HG03039 (cell line): ENCODE data around the gene PRELP.
"Not testable (repeated sequence)": the region's sequence is repeated elsewhere in the genome, so short reads cannot be mapped to it uniquely, and the experiment has no call there.

Experiments used
- ATAC-seq: cut with Tn5 transposase; IDR thresholded peaks from one replicate; pipeline ENCODE4 v1.9.1; 2021; ENCODE audit warnings: mild to moderate bottlenecking, moderate library complexity; ENCODE audit not compliant: unreplicated experiment

Gene PRELP

DNA sequence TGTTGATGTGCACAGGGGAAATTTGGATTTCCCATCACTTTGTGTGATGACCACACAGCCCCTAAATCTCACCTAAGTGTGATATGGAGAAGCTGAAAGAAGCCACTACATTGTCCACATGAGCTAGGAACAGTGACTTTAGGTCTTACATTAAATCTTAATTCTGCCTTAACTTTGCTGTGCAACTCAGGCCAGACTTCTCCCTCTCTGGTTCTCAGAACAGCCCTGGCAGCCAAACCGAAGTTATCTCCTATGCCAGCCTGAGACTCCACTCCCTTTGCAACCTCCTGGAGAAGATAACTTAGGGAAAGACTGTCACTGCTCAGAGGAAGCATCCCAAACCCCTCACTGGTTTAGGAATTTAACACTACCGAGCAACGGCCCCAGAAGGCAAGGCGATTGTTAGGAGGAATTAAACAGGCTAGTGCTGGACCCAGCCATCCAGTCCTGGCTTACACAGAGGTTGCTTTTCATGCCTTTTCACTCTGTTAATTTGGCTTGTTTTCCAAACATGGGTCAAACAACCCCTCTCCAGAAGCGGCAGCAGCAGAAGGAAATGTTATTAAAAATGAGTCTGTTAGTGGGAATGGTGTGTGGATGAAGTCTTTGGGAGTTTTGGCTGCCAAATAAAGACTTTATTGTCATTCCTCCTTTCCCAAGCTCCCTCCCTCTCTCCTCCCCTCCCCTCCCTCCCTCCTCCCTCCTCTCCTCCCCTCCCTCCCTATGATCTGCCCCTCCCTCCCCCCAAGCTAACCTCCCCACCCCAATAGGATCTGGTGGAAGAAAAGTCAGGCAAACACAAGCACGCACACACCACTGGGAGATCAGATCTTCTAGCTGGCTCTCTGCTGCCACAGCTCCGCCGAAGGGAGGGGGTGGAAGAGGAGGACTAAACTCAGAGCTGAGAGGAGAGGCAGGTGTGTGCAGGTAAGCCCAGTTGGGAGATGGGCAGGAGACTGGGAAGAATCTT is at the start of gene PRELP:
Gene PRELP (plus strand): TSS at position 795 of the 970 bp plus-strand sequence. CDS start 7,379 bp downstream, outside the sequence.
- no peak for ATAC-seq

DNA sequence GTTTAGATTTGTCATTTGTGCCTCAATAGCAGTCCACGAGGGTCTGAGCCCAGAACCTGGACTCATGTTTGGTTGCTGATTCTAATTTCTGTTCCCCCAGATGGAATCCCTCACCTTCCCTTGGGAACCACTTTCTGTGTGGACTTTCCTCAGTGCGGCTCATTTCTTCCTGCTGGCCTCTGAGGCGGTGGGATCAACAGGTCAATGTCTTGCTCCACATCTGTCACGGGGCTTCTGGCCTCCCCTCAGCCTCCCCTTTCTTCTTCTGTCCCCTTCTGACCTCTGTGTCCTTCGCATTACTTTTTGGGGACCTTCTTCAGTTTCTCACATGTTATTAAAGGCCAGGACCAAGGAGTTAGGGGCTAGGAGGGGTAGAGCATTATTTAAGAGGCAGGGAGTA is 49.2 kb upstream of the PRELP start:
- ATAC-seq, result no peak

DNA sequence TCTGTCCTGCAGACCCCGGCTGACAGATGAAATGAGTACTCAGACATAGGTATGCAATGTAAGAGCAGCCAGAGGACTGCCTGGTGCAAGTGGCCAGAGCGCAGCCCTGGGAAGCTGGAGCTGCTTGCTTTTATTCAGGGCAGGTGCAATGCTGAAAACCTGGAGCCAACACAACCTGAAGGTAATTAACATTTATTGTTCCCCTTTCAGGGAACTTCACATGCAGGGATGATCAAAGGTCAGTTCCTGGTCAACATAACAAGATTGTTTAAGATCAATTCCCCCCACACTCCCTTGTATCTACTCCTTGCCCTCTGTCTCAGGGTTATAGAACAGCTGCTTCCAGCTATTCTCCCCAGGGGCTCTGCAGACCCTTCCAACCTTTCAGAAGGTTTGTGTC is 48.7 kb upstream of the PRELP start:
- no peak for ATAC-seq

DNA sequence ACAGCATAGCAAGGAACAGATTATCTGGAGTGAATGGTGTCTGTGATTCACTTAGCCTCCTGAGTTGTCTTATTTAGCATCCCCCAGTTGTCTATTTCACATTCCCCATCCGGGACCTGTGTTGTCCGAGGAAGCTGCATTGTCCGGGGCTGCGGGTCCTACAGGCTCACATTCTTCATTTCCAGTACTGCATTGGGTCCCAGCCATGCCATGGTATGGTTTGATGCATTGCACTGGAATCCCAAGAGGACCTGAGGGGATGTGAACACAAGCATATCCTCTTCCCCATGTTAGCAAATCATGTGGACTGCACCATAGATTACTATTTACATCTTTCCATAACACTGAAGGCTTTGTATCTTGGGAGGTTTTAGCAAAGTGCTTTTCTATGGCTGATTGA is 48.2 kb upstream of the PRELP start:
- ATAC-seq, result no peak

DNA sequence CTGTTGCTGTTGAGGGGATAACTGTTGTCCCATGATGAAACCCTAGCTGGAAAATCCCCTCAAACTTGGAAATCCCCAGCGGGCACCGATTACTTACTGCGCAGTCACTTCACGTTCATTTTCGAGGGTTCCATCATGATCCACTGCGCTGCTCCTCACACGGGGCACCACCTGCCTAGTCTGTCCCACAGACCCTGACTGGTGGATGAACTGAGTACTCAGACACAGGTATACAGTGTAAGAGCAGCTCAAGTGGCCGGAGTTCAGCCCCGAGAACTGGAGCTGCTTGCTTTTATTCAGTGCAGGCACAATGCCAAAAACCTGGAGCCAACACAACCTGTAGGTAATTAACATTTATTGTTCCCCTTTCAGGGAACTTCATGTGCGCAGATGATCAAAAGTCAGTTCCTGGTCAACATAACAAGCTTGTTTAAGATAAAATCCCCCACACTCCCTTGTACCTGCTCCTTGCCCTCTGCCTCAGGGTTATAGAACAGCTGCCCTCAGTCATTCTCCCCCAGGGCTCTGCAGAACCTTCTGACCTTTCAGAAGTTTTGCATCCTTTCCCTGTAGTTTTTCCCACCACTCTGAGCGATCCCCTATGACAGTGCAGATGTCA is 46.5 kb upstream of the PRELP start:
- ATAC-seq, result no peak

DNA sequence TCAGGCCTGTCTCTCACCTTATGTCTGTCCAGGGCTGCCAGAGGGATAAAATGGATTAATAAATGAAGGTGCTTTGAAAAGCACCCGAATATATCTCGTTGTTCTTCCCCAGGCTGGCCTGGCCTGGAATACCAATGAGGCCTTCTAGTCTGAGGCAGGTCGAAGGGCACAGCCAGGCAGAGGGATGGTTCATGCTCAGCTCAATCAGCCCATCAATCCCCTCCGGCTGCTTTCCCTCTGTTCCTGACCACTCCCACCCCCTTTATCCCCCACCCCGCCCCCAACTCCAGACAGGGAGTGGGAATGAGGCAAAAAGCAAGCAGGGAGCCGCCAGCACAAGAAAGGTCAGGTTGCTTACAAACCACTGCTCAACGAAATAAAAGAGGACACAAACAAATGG is 40.0 kb upstream of the PRELP start:
- ATAC-seq, result no peak

DNA sequence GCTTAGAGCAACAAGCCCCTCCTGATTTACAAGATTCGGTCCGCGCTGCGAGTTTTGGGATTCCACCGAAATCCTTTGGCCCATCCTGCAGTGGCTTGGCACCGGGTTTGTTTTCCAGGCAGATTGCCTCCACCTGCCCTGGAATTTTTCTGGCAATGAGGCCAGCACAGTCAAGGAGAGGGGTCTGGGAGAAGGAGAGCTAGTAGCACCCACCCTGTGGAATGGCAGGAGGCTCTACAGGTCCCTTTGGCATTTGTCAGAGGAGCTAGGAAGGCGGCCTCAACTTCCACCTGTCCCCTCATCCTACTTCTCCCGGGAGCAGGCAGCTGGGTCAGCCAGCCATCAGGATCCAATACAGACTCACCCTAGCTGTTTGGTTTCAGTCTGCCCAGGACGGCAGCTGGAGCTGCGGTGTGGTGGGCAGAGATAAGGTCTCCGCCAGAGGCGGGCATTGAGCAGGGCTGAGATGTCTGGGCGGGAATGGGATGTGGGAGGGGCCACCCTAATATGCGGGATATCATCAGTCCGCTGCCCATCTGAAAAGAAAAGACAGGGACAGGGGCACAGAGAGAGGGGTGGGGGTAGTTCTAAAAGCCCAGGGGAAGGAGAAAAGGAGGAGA is 37.8 kb upstream of the PRELP start:
- no peak for ATAC-seq

DNA sequence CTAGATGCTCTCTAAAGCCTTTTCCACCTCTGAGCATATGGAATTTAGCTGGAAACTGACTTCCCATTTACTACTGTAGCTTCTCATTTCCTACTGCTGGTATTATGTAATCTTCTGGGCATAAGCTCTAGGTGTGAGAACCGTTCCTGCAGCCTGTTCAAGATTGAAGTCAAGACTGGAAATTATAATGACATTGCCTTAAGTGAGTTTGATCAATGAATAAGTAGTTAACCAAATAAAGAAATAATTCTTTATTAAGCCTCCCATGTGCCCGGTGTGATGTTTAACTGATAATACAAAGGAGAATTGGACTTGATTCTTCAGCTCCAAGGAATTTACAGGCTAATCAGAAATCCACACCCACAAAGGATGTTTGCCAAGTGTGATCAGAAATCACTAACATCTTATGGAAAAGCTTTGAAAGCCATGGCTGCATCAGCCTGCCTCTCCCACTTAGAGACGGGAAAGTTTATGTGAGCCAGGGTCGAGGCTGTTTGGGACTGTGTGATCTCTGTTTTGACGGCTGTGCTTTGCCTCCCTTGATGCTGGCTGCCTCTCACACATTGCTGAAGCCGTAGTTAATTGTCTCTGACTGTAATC is 36.4 kb upstream of the PRELP start:
- ATAC-seq, result no peak

DNA sequence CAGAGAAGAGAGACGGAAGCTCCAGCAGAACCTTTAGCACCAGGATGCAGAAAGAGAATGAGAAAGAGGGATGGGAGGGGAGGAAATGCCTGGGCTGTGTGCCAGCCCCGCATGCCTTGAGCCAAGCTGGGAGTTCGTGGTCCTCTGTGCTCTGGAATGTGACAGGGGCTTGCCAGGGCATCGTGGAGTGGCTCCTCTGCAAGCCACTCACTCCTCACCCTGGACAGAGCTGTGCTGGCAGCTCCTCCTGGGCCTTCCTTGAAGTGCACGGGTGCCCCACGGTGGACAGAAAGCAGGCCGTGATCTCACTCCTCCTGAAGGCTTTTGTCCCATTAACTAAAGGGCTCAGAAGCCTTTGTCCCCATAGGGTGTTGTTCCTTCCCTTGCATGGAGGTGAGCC is 34.8 kb upstream of the PRELP start:
- ATAC-seq, result no peak

DNA sequence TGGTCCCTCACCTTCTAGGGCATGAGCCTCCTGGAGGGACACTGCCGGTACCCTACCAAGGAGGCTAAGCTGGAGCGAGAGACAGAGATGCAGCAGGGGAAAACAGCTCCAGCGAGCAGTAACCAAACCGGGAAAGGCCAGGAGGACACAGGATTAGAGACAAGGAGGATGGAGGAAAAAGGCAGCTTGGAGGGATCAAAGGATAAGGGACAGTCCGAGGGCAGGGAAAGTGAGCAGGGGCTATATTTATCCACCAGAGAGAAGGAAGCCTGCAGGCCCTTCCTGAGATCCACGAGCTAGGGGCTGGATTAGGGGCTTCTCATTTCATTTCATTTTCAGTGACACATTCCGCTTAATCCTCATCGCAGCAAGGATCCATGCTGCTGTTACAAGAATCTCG is 33.8 kb upstream of the PRELP start:
- no peak for ATAC-seq

DNA sequence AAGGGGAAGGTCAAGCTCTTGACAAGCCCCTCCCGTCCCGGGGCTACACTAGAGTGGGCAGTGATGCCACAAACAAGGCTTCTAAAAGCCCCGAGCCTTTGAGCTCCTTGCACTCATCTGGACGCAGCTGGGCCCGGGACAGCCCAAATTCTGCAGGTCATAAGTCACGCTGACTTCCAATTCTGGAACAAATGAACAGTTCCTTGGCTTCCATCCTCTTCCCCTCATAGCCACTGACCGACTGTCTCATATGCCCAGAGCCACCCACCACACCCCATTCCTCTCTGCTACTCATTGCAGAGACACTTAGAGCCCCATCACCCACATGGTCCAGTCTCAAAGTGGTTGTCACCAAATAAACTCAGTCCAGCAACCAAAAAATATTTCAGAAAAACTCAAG is 32.8 kb upstream of the PRELP start:
- no peak for ATAC-seq

DNA sequence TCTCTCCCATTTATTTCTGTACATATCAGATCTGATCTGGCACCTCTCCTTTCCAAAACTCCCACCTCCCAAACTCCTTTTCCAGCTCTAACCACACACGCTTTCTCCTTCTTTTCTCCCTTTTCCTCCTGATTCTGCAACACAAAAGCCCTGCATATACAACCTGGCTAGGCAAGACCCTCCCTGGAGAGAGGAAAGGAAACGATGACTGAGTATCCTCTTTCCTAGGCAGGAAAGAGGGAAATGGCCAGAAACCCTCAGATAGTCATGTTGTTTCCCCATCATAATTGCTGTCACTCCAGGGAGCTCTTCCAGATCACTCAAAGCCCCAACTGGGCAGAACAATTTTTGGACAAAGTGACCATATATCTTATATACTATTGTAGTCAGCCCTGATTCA is 32.3 kb upstream of the PRELP start:
- ATAC-seq, result no peak

DNA sequence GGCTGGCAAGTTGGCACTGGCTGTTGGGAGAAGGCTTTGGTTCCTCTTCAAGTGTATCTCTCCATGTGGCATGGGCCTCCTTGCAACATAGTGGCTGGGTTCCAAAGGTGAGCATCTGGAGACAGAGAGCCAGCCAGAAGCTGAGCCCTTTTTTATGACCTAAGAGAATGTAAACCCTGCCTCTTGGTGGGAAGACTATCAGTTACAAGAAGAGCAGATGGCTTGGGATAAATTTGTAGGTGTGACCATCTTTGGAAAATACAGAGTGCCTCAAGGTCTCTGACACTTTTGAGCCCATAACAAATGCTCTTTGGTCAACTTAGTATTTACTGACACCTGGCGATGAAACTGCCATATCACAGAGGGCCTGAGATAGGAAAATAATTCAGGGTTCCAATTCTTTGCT is 31.4 kb upstream of the PRELP start:
- ATAC-seq, result no peak

DNA sequence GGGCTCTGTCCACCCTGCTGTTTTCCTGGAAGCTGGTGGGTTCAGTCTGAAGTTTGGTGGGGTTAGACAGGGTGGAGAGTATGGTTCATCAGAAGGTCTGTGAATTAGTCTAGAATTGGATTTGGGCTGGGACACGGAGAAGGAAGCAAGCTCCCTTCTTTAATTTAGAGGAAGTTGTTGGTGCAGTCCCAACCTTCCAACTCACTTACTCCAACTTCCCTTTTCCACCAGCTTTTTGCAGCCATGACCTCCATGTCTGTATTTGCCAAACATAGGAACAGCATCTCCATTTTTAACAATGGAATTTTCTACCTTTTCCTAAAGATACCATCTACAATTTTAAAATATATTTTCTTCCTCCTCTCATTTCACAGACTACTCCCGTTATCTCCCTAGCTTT is 28.5 kb upstream of the PRELP start:
- no peak for ATAC-seq

DNA sequence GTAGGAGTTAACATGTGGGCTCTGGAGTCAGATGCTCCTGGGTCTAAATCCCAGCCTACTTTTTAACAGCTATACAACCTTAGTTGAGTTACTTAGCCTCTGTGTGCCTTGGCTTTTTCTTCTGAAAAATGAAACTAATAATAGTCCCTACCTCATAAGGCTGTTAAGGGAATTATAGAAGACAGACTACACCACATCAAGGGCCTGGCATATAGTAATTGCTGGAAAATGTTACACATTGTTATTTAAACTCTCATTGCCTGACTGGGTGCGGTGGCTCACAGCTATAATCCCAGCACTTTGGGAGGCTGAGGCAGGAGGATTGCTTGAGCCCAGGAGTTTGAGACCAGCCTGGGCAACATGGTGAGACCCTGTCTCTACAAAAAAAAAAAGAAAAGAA is 28.0 kb upstream of the PRELP start:
- not testable (repeated sequence) for ATAC-seq

DNA sequence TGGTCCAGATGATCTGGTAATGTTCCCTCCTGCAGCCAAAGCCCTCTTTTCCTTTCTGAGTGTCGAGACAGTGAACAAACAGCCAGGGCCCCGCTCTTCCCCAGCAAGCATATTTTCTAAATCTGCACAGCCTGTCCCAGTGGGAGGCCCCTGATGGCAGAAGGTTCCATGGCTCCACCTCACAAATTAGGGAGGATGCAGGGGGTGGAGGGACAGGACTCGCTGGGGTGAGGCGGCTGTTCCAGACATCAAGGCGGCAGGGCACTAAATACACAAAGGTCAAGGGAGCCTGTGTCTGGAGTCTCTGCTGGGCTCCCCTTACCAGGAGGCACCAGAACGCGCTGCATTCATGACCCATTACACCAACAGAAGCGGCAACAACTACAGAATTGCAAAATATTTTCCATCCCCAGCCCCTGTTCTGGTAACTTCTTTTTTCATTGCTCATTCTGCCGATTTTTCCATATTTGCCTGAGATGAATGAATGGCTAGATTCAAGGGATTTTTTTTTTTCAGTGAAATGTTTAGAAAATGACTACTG is 27.0 kb upstream of the PRELP start:
- no peak for ATAC-seq

DNA sequence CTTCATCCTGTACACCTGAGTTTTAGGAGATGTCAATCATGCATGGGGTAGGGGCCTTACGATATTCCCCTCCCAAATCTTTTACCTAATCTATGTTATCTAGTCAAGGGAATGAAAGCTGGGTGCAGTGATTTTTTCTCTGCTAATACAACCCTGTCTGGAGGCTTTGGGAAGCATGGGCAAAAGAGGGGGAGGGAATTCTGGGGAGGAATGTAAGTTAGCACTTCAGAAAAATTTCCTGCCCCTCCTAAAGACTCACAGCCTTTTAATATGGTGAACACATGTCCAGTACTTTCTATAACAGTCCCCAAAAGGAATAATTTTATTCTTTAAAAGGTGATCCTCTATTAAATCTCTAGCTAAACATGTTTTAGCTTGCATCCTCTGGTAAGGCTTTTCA is 25.6 kb upstream of the PRELP start:
- no peak for ATAC-seq

DNA sequence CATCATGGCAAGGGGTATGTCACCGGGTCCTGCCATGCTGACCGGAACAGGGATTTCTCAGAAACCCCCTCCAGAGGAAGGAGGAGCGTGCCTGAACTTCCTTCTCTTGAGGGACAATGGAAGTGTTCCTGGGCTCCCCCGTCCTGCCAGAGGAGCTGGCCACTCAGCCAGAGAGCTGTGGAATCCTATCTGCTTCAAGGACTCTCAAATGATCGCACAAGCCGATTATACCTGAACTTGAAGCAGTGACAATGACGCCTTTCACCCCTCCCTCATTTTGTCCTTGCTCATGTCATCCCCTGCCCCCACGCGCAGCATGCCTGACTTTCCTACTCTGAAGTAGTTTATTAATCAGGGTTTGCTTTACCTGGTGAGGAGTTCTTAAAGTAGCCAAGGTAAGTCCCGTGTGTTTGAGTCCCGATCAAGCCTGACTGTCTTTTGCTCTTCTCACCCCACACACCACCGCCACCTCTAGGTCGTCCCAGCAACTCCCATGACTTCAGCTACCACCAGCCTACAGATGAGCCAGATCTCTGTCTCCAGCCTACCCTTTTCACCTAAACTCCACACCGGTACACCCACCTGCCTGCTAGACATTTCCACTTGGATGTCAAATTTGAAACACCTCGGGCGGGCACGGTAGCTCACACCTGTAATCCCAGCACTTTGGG is 25.0 kb upstream of the PRELP start:
- no peak for ATAC-seq

DNA sequence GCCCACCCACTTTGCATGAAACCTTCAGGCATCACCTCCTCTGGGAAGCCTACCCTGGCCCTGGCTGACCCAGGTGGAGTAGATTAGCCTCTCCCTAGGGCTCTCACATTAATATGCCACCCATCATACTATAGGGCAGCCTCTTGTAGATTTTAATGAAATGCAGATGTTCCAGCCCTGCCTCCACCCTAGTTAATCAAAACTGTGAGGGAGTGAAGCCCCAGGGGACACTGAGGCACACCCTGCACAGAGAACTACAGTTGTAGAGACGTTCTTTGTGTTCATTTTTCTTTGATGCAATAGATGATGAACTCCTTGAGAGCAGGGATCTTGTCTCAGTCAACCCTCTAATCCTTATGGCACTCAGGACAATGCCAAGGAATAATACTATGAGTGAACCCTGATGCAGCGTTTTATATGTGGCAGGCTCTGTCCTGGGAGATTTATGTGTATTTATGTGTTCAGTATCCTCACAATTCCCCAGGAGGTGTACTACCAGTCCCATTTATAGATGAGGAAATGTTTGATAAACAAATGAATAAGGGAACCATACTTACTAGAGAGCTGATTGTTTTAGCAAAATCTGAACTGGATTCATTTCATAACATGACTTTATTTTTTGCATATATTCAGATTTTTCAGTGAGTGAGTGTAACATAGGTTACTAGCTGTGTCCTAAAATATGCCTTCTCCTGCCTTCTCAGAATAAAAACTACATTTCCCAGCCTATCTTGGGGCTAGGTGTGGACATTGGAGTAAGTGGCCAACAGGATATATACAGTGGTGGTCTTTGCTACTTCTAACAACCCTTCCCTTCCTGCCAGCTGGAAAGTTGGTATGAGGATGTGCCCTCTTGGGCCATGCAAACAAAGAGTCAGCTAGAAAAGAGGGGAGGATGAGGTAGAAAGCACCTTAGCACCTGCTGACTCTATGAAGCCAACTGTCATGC is 23.5 kb upstream of the PRELP start:
- no peak for ATAC-seq

DNA sequence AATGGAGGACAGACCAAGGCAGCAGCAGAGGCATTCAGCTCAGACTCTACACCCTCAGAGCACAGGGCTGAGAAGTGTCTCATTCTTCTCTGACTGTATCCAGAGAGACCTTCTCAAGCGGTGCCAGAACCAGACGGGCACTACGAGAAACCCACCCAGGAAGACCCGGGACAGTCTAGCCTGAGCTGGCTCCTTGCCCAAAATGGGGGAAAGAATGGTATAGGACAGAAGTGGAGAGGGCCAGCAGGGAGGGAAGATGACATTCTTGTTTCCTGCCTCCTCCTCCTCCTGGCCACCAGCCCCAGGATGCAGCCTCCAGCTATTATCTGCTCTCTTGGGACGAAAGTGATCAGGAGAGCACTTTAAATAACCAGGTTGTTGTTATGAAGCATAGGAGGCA is 22.6 kb upstream of the PRELP start:
- no peak for ATAC-seq
